ENCODE measurements around the gene PSMD2.
A peak's percentile ranks its signal among the peaks of the same experiment; 100 is the strongest.
"Not testable (repeated sequence)": the region's sequence is repeated elsewhere in the genome, so short reads cannot be mapped to it uniquely, and the experiment has no call there.

The PSMD2 gene

GRCh38 chr3:184298759-184299487, at the start of gene PSMD2:
PSMD2 (plus strand) TSS chr3:184299241; CDS start chr3:184299267, 26 bp downstream.
- peak; percentile 100 for DNase-seq (ENCODE audit: low spot score)

GRCh38 chr3:184249412-184250166, 49.5 kb upstream of the PSMD2 start, which contains the start of gene EEF1AKMT4:
EEF1AKMT4 (plus strand) TSS chr3:184249672; CDS start chr3:184249695, 23 bp downstream.
- DNase-seq (ENCODE audit: low spot score), result peak; percentile 94

GRCh38 chr3:184250167-184250828, 48.7 kb upstream of the PSMD2 start:
- DNase-seq (ENCODE audit: low spot score), result peak; percentile 81

- DNase-seq (ENCODE audit: low spot score), result peak; percentile 84
Measured at GRCh38 chr3:184255291-184256039, 43.6 kb upstream of the PSMD2 start.

GRCh38 chr3:184257083-184257915, 41.7 kb upstream of the PSMD2 start:
- DNase-seq (ENCODE audit: low spot score), result no peak

- DNase-seq (ENCODE audit: low spot score), result no peak
Measured at GRCh38 chr3:184258926-184259325, 40.1 kb upstream of the PSMD2 start.

GRCh38 chr3:184259396-184259877, 39.6 kb upstream of the PSMD2 start:
- no peak for DNase-seq (ENCODE audit: low spot score)

GRCh38 chr3:184259878-184260723, 38.9 kb upstream of the PSMD2 start:
- peak; percentile 62 for DNase-seq (ENCODE audit: low spot score)

- DNase-seq (ENCODE audit: low spot score), result peak; percentile 57
Measured at GRCh38 chr3:184260724-184261269, 38.2 kb upstream of the PSMD2 start.

GRCh38 chr3:184261270-184261853, 37.7 kb upstream of the PSMD2 start, which contains the start of gene CAMK2N2:
CAMK2N2 (minus strand) TSS chr3:184261553; CDS start chr3:184261285, 268 bp downstream.
- DNase-seq (ENCODE audit: low spot score), result peak; percentile 83

- peak; percentile 60 for DNase-seq (ENCODE audit: low spot score)
Measured at GRCh38 chr3:184261854-184262763, 36.9 kb upstream of the PSMD2 start.

GRCh38 chr3:184262764-184263179, 36.3 kb upstream of the PSMD2 start:
- no peak for DNase-seq (ENCODE audit: low spot score)

- not testable (repeated sequence) for DNase-seq (ENCODE audit: low spot score)
Measured at GRCh38 chr3:184267249-184267648, 31.8 kb upstream of the PSMD2 start.

- no peak for DNase-seq (ENCODE audit: low spot score)
Measured at GRCh38 chr3:184272269-184272668, 26.8 kb upstream of the PSMD2 start.

- DNase-seq (ENCODE audit: low spot score), result no peak
Measured at GRCh38 chr3:184275381-184275701, 23.7 kb upstream of the PSMD2 start.

GRCh38 chr3:184275961-184276910, 22.8 kb upstream of the PSMD2 start, which contains the start of gene ECE2:
ECE2 (plus strand) TSS chr3:184276022; CDS start chr3:184276154, 132 bp downstream.
- DNase-seq (ENCODE audit: low spot score), result no peak

GRCh38 chr3:184277366-184277765, 21.7 kb upstream of the PSMD2 start:
- DNase-seq (ENCODE audit: low spot score), result no peak

Measured in D341Med (cell line).